ENCODE results near the gene LRRN4.

DNA sequence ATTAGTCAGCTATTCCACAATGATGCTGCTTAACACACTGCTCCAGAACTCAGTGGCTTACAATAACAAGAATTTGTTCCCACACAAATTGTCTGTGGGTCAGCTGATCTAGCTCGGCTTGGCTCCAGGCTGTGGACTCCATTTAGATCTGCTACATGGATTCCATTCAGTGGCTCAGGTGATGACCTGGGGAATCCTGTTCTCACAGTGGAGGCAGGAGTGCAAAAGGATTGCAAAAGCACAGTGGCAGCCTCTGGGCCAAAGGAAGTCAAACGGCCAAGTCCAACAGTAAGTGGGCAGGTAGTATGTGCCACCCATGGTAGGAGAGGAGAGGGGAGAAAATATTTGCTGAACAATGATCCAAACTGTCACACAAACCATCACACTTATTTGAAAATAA, 15.8 kb upstream of the LRRN4 start:
- TF ChIP-seq, protein P1, sequence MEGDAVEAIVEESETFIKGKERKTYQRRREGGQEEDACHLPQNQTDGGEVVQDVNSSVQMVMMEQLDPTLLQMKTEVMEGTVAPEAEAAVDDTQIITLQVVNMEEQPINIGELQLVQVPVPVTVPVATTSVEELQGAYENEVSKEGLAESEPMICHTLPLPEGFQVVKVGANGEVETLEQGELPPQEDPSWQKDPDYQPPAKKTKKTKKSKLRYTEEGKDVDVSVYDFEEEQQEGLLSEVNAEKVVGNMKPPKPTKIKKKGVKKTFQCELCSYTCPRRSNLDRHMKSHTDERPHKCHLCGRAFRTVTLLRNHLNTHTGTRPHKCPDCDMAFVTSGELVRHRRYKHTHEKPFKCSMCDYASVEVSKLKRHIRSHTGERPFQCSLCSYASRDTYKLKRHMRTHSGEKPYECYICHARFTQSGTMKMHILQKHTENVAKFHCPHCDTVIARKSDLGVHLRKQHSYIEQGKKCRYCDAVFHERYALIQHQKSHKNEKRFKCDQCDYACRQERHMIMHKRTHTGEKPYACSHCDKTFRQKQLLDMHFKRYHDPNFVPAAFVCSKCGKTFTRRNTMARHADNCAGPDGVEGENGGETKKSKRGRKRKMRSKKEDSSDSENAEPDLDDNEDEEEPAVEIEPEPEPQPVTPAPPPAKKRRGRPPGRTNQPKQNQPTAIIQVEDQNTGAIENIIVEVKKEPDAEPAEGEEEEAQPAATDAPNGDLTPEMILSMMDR (IDR thresholded peaks at IDR 0.05), result no peak
- TF ChIP-seq POLR2A (IDR thresholded peaks at IDR 0.05), result no peak
- no peak for TF ChIP-seq EP300 (IDR thresholded peaks at IDR 0.05)

Data from stomach (tissue), 4 donors.